ENCODE results near the gene OR5K4.
"Not testable (repeated sequence)": the region's sequence is repeated elsewhere in the genome, so short reads cannot be mapped to it uniquely, and the experiment has no call there.

The OR5K4 gene

DNA sequence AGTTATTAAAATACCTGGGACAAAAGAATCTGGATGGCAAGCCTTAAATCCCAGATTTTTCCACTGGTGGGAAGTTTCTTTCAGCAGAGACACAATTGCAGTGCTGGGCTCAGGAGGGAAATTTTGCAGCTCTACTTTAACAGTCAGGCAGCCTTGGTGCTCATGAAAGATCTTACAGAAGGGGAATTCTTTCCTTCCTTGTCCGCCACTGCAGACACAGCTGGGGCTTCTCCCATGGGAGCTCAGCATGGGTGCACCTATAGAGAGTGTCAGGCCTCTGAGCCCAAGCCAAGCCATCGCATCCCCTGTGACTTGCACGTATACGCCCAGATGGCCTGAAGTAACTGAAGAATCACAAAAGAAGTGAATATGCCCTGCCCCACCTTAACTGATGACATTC lies 42.8 kb downstream of the OR5K4 start:
- H3K27ac Mint-ChIP-seq; H3K27me3 Mint-ChIP-seq; H3K4me1 Mint-ChIP-seq (ENCODE audit: low read depth); H3K4me3 Mint-ChIP-seq; intact Hi-C loops (cut with micrococcal nuclease); H3K36me3 Mint-ChIP-seq (ENCODE audit: low read depth): not testable (repeated sequence)
- peaks cover 21% of the 10 kb centered on the region for H3K9me3 Mint-ChIP-seq

DNA sequence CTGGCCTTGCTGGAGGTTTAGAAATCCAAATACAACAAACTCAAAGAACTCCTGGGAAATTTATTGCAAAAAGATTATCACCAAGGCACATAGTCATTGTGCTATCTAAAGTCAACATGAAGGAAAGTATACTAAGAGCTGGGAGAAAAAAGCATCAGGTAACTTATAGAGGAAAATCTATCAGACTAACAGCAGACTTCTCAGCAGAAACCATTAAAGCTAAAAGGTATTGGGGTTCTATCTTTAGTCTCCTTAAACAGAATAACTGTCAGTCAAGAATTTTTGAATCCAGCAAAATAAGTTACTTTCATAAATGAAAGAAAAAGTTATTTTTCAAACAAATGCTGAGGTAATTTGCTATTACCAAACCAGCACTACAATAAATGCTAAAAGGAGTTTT lies 44.9 kb downstream of the OR5K4 start:
- Mint-ChIP-seq H3K36me3 (ENCODE audit: low read depth) (no peaks in the 10 kb centered on the region), H3K27ac (no peak overlapping the region), H3K27me3 (no peaks in the 10 kb centered on the region), H3K9me3 (peaks cover 36% of the 10 kb centered on the region), H3K4me1 (ENCODE audit: low read depth) (no peaks in the 10 kb centered on the region), H3K4me3 (no peak overlapping the region)
- intact Hi-C loops (cut with micrococcal nuclease), result no loop called here

DNA sequence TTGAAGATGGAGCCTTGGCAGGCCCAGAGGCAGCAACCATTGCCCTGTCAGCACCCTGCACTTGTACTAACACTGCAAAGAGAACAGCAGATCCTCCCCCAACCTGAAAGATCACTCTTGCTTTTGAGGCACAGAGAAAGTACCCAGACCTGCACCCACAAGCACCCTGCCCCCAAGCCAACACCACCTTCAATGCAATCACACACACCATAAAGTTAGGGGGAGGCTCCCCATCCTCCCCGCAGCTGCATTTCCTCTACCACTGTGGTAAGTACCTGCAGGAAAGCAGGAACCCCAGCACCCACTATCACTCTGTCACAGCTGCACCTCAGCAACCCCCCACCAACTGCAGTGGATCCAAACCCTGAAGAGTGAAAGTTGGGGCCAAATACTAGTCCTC lies 48.9 kb downstream of the OR5K4 start:
- peaks cover 46% of the 10 kb centered on the region for H3K9me3 Mint-ChIP-seq
- no peak overlapping the region for H3K4me3 Mint-ChIP-seq
- H3K27me3 Mint-ChIP-seq, result no peaks in the 10 kb centered on the region
- intact Hi-C loops (cut with micrococcal nuclease), result no loop called here
- no peaks in the 10 kb centered on the region for H3K4me1 Mint-ChIP-seq (ENCODE audit: low read depth)
- H3K36me3 Mint-ChIP-seq (ENCODE audit: low read depth), result no peaks in the 10 kb centered on the region
- no peak overlapping the region for H3K27ac Mint-ChIP-seq

DNA sequence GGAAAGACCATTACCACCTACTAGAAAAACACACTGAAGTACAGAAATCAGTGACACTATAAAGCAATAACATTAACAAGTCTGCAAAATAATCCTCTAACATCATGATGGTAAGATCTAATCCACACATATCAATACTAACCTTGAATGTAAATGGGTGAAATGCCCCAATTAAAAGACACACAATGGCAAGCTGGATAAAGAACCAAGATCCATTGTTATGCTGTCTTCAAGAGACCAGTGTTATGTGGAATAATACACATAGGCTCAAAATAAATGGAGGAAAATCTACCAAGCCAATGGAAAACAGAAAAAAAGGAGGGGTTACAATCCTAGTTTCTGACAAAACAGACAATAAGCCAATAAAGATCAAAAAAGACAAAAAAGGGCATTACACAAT lies 50.4 kb downstream of the OR5K4 start:
- no peaks in the 10 kb centered on the region for H3K36me3 Mint-ChIP-seq (ENCODE audit: low read depth)
- no peak overlapping the region for H3K4me3 Mint-ChIP-seq
- H3K27ac Mint-ChIP-seq, result no peak overlapping the region
- H3K4me1 Mint-ChIP-seq (ENCODE audit: low read depth), result no peaks in the 10 kb centered on the region
- peaks cover 33% of the 10 kb centered on the region for H3K9me3 Mint-ChIP-seq
- intact Hi-C loops (cut with micrococcal nuclease), result no loop called here
- no peaks in the 10 kb centered on the region for H3K27me3 Mint-ChIP-seq
